DMS153 (cell line): ENCODE results near the gene ABCB11.
A peak's percentile ranks its signal among the peaks of the same experiment; 100 is the strongest.
"Not testable (repeated sequence)": the region's sequence is repeated elsewhere in the genome, so short reads cannot be mapped to it uniquely, and the experiment has no call there.

Experiments
- DNase-seq: peaks from one replicate; lab custom pipeline; 2025; lab: John Stamatoyannopoulos, UW

The ABCB11 gene

GRCh38 chr2:168971261-168971660 is 59.9 kb downstream of the ABCB11 start:
- DNase-seq: no peak

GRCh38 chr2:168970711-168971233 is 60.4 kb downstream of the ABCB11 start:
- no peak for DNase-seq

- DNase-seq: no peak
These were observed 61.3 kb downstream of the ABCB11 start for GRCh38 chr2:168969865-168970264.

GRCh38 chr2:168968342-168968741 is 62.8 kb downstream of the ABCB11 start:
- no peak for DNase-seq

GRCh38 chr2:168964251-168964807 is 66.8 kb downstream of the ABCB11 start:
- DNase-seq: no peak

GRCh38 chr2:168962636-168963035 is 68.5 kb downstream of the ABCB11 start:
- no peak for DNase-seq

GRCh38 chr2:168961450-168962229 is 69.5 kb downstream of the ABCB11 start:
- DNase-seq: peak; percentile 52

- no peak for DNase-seq
These were observed 74.7 kb downstream of the ABCB11 start for GRCh38 chr2:168956392-168956791.

- no peak for DNase-seq
These were observed 75.8 kb downstream of the ABCB11 start for GRCh38 chr2:168955321-168955720.

- no peak for DNase-seq
These were observed 76.9 kb downstream of the ABCB11 start for GRCh38 chr2:168954256-168954655.

GRCh38 chr2:168952424-168952823 is 78.7 kb downstream of the ABCB11 start:
- no peak for DNase-seq

- no peak for DNase-seq
These were observed 79.3 kb downstream of the ABCB11 start for GRCh38 chr2:168951871-168952270.

- DNase-seq: no peak
These were observed 81.8 kb downstream of the ABCB11 start for GRCh38 chr2:168949324-168949723.

- no peak for DNase-seq
These were observed 82.4 kb downstream of the ABCB11 start for GRCh38 chr2:168948621-168949212.

GRCh38 chr2:168945508-168945907 is 85.6 kb downstream of the ABCB11 start:
- no peak for DNase-seq

GRCh38 chr2:168944065-168944464 is 87.1 kb downstream of the ABCB11 start:
- DNase-seq: no peak

- no peak for DNase-seq
These were observed 89.8 kb downstream of the ABCB11 start for GRCh38 chr2:168941297-168941696.

GRCh38 chr2:168939918-168940317 is 91.2 kb downstream of the ABCB11 start:
- no peak for DNase-seq

- DNase-seq: no peak
These were observed 92.1 kb downstream of the ABCB11 start for GRCh38 chr2:168939061-168939460.

GRCh38 chr2:168935810-168936581 is 95.1 kb downstream of the ABCB11 start:
- no peak for DNase-seq

GRCh38 chr2:168934826-168935225 is 96.3 kb downstream of the ABCB11 start:
- DNase-seq: no peak

- not testable (repeated sequence) for DNase-seq
These were observed 99.0 kb downstream of the ABCB11 start for GRCh38 chr2:168932174-168932573.
